Measurements from ENCODE around the gene RNF31.

DNA sequence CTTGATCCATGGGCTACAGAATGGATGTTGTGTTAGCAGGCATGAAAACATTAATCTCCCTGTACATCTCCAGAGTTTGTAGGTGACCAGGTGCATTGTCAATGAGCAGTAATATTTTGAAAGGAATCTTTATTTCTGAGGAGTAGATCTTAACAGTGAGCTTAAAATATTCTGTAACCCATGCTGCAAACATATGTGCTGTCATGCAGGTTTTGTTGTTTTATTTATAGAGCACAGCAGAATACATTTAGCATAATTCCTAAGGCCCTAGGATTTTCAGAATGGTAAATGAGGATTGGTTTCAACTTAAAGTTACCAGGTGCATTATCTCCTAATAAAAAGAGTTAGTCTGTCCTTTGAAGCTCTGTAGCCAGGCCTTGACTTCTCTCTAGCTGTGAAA is 20.4 kb upstream of the RNF31 start:
- TF ChIP-seq HDAC6 (IDR thresholded peaks at IDR 0.05; ENCODE audit: low read depth, low read length) = no peak
- no peak for TF ChIP-seq MED1 (CRISPR knock-in tag; IDR thresholded peaks at IDR 0.05)
- TF ChIP-seq CHD2 (IDR thresholded peaks at IDR 0.05; ENCODE audit: low read depth, low read length) = no peak
- TF ChIP-seq, protein P1, sequence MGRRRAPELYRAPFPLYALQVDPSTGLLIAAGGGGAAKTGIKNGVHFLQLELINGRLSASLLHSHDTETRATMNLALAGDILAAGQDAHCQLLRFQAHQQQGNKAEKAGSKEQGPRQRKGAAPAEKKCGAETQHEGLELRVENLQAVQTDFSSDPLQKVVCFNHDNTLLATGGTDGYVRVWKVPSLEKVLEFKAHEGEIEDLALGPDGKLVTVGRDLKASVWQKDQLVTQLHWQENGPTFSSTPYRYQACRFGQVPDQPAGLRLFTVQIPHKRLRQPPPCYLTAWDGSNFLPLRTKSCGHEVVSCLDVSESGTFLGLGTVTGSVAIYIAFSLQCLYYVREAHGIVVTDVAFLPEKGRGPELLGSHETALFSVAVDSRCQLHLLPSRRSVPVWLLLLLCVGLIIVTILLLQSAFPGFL (CRISPR knock-in tag; IDR thresholded peaks at IDR 0.05) = no peak
- no peak for TF ChIP-seq HHEX (CRISPR knock-in tag; IDR thresholded peaks at IDR 0.05)
- no peak for TF ChIP-seq GABPB1 (CRISPR knock-in tag; IDR thresholded peaks at IDR 0.05)
- no peak for TF ChIP-seq MEIS1 (CRISPR knock-in tag; IDR thresholded peaks at IDR 0.05; ENCODE audit: borderline replicate concordance)
- no peak for TF ChIP-seq ZSCAN31 (CRISPR knock-in tag; IDR thresholded peaks at IDR 0.05; ENCODE audit: low read depth)
- TF ChIP-seq POLR2AphosphoS5 (IDR thresholded peaks at IDR 0.05; ENCODE audit: low read depth, low read length) = no peak
- TF ChIP-seq, protein P2, sequence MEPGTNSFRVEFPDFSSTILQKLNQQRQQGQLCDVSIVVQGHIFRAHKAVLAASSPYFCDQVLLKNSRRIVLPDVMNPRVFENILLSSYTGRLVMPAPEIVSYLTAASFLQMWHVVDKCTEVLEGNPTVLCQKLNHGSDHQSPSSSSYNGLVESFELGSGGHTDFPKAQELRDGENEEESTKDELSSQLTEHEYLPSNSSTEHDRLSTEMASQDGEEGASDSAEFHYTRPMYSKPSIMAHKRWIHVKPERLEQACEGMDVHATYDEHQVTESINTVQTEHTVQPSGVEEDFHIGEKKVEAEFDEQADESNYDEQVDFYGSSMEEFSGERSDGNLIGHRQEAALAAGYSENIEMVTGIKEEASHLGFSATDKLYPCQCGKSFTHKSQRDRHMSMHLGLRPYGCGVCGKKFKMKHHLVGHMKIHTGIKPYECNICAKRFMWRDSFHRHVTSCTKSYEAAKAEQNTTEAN (CRISPR knock-in tag; conservative IDR thresholded peaks at IDR 0.05) = no peak
- TF ChIP-seq SMAD3 (CRISPR knock-in tag; IDR thresholded peaks at IDR 0.05) = no peak
- TF ChIP-seq POLR2A (IDR thresholded peaks at IDR 0.05; ENCODE audit: insufficient read depth in 1 of 2, low read depth in 2 of 2, low read length in 2 of 2) = no peak
- TF ChIP-seq, protein P3, sequence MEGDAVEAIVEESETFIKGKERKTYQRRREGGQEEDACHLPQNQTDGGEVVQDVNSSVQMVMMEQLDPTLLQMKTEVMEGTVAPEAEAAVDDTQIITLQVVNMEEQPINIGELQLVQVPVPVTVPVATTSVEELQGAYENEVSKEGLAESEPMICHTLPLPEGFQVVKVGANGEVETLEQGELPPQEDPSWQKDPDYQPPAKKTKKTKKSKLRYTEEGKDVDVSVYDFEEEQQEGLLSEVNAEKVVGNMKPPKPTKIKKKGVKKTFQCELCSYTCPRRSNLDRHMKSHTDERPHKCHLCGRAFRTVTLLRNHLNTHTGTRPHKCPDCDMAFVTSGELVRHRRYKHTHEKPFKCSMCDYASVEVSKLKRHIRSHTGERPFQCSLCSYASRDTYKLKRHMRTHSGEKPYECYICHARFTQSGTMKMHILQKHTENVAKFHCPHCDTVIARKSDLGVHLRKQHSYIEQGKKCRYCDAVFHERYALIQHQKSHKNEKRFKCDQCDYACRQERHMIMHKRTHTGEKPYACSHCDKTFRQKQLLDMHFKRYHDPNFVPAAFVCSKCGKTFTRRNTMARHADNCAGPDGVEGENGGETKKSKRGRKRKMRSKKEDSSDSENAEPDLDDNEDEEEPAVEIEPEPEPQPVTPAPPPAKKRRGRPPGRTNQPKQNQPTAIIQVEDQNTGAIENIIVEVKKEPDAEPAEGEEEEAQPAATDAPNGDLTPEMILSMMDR (CRISPR knock-in tag; IDR thresholded peaks at IDR 0.05) = no peak
- TF ChIP-seq FOXM1 (CRISPR knock-in tag; IDR thresholded peaks at IDR 0.05) = no peak

All from HepG2 (cell line).